Lower leg skin (tissue), 4 donors: Measurements from ENCODE around the gene STX1B. TPM values are rescaled to one million over a fixed set of nuclear protein-coding genes. Genes with fewer than 3 reads are reported as not detected.
A peak's percentile ranks its signal among the peaks of the same experiment; 100 is the strongest.

Experiments
- DNase-seq, 2 donors: peaks; one replicate each; pipeline ENCODE4 v3.0.0-alpha.2; 2019; ENCODE audit warnings: low spot score in 2 of 2
- H3K4me3 ChIP-seq: fragments of 200-600 bp; sonication (generic); 2 replicates; pipeline ENCODE4 v1.5.1; 2017; ENCODE audit warnings: mild to moderate bottlenecking, low read depth; ENCODE audit not compliant: poor library complexity, severe bottlenecking
- CTCF ChIP-seq, 3 donors: fragments of 450-650 bp; IDR thresholded peaks; one replicate each; pipeline ENCODE4 v1.5.1; 2016; ENCODE audit warnings: antibody characterized with exemption in 3 of 3, mild to moderate bottlenecking in 3 of 3, moderate library complexity in 2 of 3
- POLR2A ChIP-seq, 2 donors: fragments of 450-650 bp; IDR thresholded peaks; one replicate each; pipeline ENCODE4 v1.6.1; 2016 to 2017; ENCODE audit warnings: antibody characterized with exemption in 2 of 2, mild to moderate bottlenecking in 1 of 2, moderate library complexity in 1 of 2
- WGBS, 2 donors: methylation state at CpG; one replicate each; pipeline ENCODE4 v1.1.5; 2018; 5-methylcytosine and 5-hydroxymethylcytosine counted together
- intact Hi-C: fragments of 100-400 bp; cut with DNase I; formaldehyde crosslinking; loops from one replicate; pipeline ENCODE4 v1.15.0; 2023; ENCODE audit warnings: low total_unique reads
- total RNA-seq, 4 donors: library from RNA; depleted of rRNA; stranded (reverse); fragments of >200 nt; gene quantifications; one replicate each; pipeline ENCODE4 v1.1.0, GENCODE V29; 2016

STX1B gene
- total RNA-seq, 4 donors from 2014 or later: 0.32 to 1.4 (median 0.44) TPM

- TF ChIP-seq POLR2A (IDR thresholded peaks at IDR 0.05) (no peak), CTCF (IDR thresholded peaks at IDR 0.05) (no peak)
- intact Hi-C loops: no loop called here
- peak in 1 of 2 donors; percentile 74 for DNase-seq
- 67 to 86% methylated on average over 7 of the region's 7 CpGs for WGBS, 2 donors
- no peak overlapping the region for H3K4me3 ChIP-seq
These were observed 4.4 kb downstream of the STX1B start for GRCh38 chr16:31006086-31006385.

- WGBS, 2 donors: 78 to 85% methylated on average over 16 of the region's 16 CpGs
- DNase-seq: no peak
- TF ChIP-seq POLR2A (IDR thresholded peaks at IDR 0.05) (no peak), CTCF (IDR thresholded peaks at IDR 0.05) (no peak)
- intact Hi-C loops: no loop called here
- no peak overlapping the region for H3K4me3 ChIP-seq
These were observed 4.9 kb downstream of the STX1B start for GRCh38 chr16:31005350-31006085.

GRCh38 chr16:31004658-31005057 lies 5.8 kb downstream of the STX1B start:
- no peak overlapping the region for H3K4me3 ChIP-seq
- no peak for DNase-seq
- TF ChIP-seq POLR2A (IDR thresholded peaks at IDR 0.05) (no peak), CTCF (IDR thresholded peaks at IDR 0.05) (no peak)
- 81 to 84% methylated on average over 2 of the region's 2 CpGs for WGBS, 2 donors
- intact Hi-C loops: no loop called here

GRCh38 chr16:31003744-31004143 lies 6.7 kb downstream of the STX1B start:
- intact Hi-C loops: no loop called here
- H3K4me3 ChIP-seq: no peak overlapping the region
- no peak for DNase-seq
- WGBS, 2 donors: 87 to 89% methylated on average over 6 of the region's 6 CpGs
- TF ChIP-seq POLR2A (IDR thresholded peaks at IDR 0.05) (no peak), CTCF (IDR thresholded peaks at IDR 0.05) (no peak)

- WGBS, 2 donors: 56 to 60% methylated on average over 9 of the region's 9 CpGs
- DNase-seq: no peak
- TF ChIP-seq POLR2A (IDR thresholded peaks at IDR 0.05): no peak
- TF ChIP-seq CTCF (IDR thresholded peaks at IDR 0.05): no peak
- intact Hi-C loops: no loop called here
- H3K4me3 ChIP-seq: no peak overlapping the region
These were observed 7.5 kb downstream of the STX1B start for GRCh38 chr16:31002862-31003341.

- H3K4me3 ChIP-seq: no peak overlapping the region
- peak in 1 of 2 donors; percentile 84 for DNase-seq
- WGBS, 2 donors: 35 to 54% methylated on average over 9 of the region's 10 CpGs
- intact Hi-C loops: no loop called here
- TF ChIP-seq CTCF (IDR thresholded peaks at IDR 0.05) (no peak), POLR2A (IDR thresholded peaks at IDR 0.05) (no peak)
These were observed 8.2 kb downstream of the STX1B start for GRCh38 chr16:31002250-31002700.
